Activated naive CD4-positive, alpha-beta T cell treated with anti-CD3 and anti-CD28 coated beads, Interleukin-2, amount 10 ng/mL, durations not matched to agents 7 days and 5 days (primary cell): ENCODE data around the gene SIGLEC10.
"Not testable (repeated sequence)": the region's sequence is repeated elsewhere in the genome, so short reads cannot be mapped to it uniquely, and the experiment has no call there.

Experiments used
- CTCF ChIA-PET: fragments of 350-600 bp; sonication (Branson Sonifier 250); formaldehyde crosslinking; loops from one replicate; lab custom pipeline; 2021; ENCODE audit warnings: antibody characterized with exemption; lab: Charles Lee
- DNase-seq: peaks from one replicate; pipeline ENCODE4 v3.0.0-alpha.2; 2020
- H3K27ac Mint-ChIP-seq: one replicate; pipeline ENCODE4 v1.8.0; 2021; ENCODE audit warnings: mild to moderate bottlenecking, moderate library complexity, mixed read lengths
- H3K27me3 Mint-ChIP-seq: one replicate; pipeline ENCODE4 v1.8.0; 2021; ENCODE audit warnings: mild to moderate bottlenecking, mixed read lengths
- H3K36me3 Mint-ChIP-seq: one replicate; pipeline ENCODE4 v1.8.0; 2021; ENCODE audit warnings: mixed read lengths
- H3K4me1 Mint-ChIP-seq: one replicate; pipeline ENCODE4 v1.8.0; 2021; ENCODE audit warnings: mixed read lengths
- H3K4me3 Mint-ChIP-seq: one replicate; pipeline ENCODE4 v1.8.0; 2021; ENCODE audit warnings: mild to moderate bottlenecking, moderate library complexity, mixed read lengths
- H3K9me3 Mint-ChIP-seq: one replicate; pipeline ENCODE4 v1.8.0; 2021; ENCODE audit warnings: mixed read lengths

The SIGLEC10 gene

DNA sequence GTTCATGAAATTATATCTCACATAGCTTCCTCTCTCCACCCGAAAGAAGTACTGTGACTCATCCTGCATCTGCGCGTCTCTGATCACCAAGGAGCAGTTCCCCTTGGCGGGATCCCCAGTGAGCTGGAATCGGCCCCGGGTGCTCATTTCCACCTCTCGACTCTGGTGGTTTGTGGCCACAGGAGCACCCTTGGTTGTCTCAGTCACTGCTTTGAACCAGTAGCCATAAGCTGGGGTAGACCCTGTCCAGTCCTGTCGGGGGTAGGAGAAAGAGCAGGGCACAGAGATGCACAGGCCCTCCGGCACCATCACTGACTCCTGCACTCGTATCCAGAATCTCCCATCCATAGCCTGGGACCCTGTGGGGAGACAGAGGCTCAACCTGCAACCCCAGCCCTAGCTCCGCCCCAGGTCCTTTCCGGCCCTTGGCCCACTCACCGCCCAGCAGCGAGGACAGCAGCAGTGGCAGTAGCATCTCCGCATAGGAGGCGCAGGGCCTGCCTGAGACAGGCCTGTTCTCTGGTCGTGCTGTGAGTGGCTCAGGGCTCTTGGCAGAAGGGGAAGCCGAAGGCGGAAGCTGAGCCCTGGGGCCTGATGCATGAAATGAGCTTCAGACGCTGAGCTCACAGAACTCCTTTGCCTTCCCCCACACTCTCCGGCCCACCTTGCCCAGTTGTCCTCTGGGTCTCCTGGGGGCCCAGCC is at the start of gene SIGLEC10:
Gene SIGLEC10, minus strand, starts transcription at position 536 of the 703 bp plus-strand sequence. Its CDS starts 61 bp downstream, at position 475.
- no peaks in the 10 kb centered on the region for H3K9me3 Mint-ChIP-seq
- H3K4me3 Mint-ChIP-seq: no peak within 1 kb of the TSS
- H3K27ac Mint-ChIP-seq: no peak within 1 kb of the TSS
- H3K27me3 Mint-ChIP-seq: peaks cover 61% of the 10 kb centered on the region
- DNase-seq: no peak
- H3K4me1 Mint-ChIP-seq: peaks cover 6% of the 10 kb centered on the region
- H3K36me3 Mint-ChIP-seq: no peaks in the 10 kb centered on the region
- CTCF ChIA-PET: interaction anchor here (0.7 to 2.9 kb wide), 9 partner anchors 9 to 263 kb away, joined by 3 to 11 read pairs (median 5); no protein-coding TSS in a partner anchor

DNA sequence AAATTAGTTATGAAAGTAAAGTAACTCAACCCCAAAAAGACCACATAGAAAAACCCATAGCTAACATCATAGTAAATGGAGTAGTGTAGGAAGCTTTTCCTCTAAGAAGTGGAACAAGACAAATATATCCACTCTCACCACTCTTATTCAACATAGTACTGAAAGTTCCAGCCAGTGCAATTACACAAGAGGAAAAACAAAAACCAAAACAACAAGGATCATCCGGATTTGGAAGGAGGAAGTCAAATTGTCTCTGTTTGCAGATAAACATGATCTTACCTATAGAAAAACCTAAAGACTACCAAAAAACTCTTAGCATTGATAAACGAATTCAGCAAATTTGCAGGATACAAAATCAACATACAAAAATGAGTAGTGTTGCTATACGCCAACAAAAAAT is 49.3 kb upstream of the SIGLEC10 start:
- H3K9me3 Mint-ChIP-seq: no peaks in the 10 kb centered on the region
- no peaks in the 10 kb centered on the region for H3K36me3 Mint-ChIP-seq
- H3K4me1 Mint-ChIP-seq: peaks cover 7% of the 10 kb centered on the region
- peaks cover 64% of the 10 kb centered on the region for H3K27me3 Mint-ChIP-seq
- no peak overlapping the region for H3K4me3 Mint-ChIP-seq
- CTCF ChIA-PET: no interaction called here
- DNase-seq: no peak
- no peak overlapping the region for H3K27ac Mint-ChIP-seq

DNA sequence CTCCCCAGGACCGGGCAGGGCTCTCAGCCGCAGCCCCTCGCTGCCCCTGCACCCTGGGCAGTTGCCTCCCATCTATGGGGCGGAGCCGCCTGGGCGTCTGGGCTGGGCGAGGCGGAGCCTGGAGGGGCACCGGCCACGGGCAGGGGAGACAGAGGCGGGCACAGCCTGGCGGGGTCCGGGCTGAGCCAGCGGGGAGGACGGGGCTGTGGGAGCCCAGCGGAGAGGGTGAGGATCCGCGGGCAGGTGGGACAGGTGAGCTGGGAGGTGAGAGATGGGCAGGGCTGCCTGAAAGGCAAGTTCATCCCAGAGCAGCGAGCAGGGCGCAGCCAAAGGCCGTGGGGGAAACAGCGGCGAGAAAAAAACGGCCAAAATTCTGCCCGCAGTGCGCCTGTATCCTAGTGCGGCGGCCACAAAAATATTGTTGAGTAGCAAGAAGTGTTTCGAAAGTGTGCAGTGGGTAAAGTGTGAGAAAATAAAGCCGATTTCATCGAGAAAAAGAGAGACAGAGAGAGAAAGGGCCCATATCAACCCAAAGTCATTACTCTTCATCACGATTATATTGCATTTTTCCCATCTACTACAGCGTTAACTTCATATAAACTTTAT is 46.6 kb upstream of the SIGLEC10 start:
- DNase-seq, H3K4me1 Mint-ChIP-seq, H3K4me3 Mint-ChIP-seq, H3K9me3 Mint-ChIP-seq, H3K36me3 Mint-ChIP-seq, H3K27ac Mint-ChIP-seq, CTCF ChIA-PET: not testable (repeated sequence)
- peaks cover 75% of the 10 kb centered on the region for H3K27me3 Mint-ChIP-seq

DNA sequence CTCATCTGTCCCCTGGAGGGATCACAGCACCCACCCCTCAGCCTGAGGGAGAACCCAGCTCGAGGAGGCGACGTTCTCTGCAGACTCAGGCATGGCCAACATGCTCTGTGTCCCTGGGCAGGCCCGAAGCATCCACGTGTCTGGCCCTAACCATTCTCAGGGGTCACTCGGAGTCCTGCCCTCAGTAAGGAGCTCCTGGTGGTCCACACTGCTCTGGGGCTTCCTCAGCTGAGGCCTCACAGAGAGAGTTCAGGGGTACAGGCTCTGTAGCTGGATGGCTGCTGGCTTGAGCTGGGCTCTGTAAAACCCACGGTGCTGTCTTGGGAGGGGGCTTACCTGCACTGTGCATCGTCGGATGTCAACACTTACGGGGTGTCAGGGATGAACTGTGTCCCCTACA is 45.2 kb upstream of the SIGLEC10 start:
- peaks cover 73% of the 10 kb centered on the region for H3K27me3 Mint-ChIP-seq
- DNase-seq: no peak
- H3K4me1 Mint-ChIP-seq: peaks cover 3% of the 10 kb centered on the region
- no peaks in the 10 kb centered on the region for H3K9me3 Mint-ChIP-seq
- no peak overlapping the region for H3K4me3 Mint-ChIP-seq
- no peaks in the 10 kb centered on the region for H3K36me3 Mint-ChIP-seq
- CTCF ChIA-PET: interaction anchor here (0.8 to 1.0 kb wide), 2 partner anchors 9 to 11 kb away, joined by 3 to 6 read pairs; no protein-coding TSS in a partner anchor
- H3K27ac Mint-ChIP-seq: no peak overlapping the region

GRCh38 chr19:51462276-51462675 is 44.8 kb upstream of the SIGLEC10 start:
- H3K27me3 Mint-ChIP-seq: peaks cover 72% of the 10 kb centered on the region
- no peaks in the 10 kb centered on the region for H3K9me3 Mint-ChIP-seq
- no peak for DNase-seq
- CTCF ChIA-PET: interaction anchor here (0.8 to 1.0 kb wide), 2 partner anchors 9 to 20 kb away, joined by 3 read pairs; no protein-coding TSS in a partner anchor
- H3K27ac Mint-ChIP-seq: no peak overlapping the region
- H3K4me3 Mint-ChIP-seq: no peak overlapping the region
- H3K4me1 Mint-ChIP-seq: no peaks in the 10 kb centered on the region
- H3K36me3 Mint-ChIP-seq: no peaks in the 10 kb centered on the region

GRCh38 chr19:51461723-51462161 is 44.3 kb upstream of the SIGLEC10 start:
- Mint-ChIP-seq H3K4me1 (no peaks in the 10 kb centered on the region), H3K27me3 (peaks cover 68% of the 10 kb centered on the region), H3K9me3 (no peaks in the 10 kb centered on the region), H3K4me3 (no peak overlapping the region), H3K36me3 (no peaks in the 10 kb centered on the region), H3K27ac (no peak overlapping the region)
- no peak for DNase-seq
- CTCF ChIA-PET: interaction anchor here (1.0 kb wide), 1 partner anchor 20 kb away, joined by 3 read pairs; no protein-coding TSS in a partner anchor

DNA sequence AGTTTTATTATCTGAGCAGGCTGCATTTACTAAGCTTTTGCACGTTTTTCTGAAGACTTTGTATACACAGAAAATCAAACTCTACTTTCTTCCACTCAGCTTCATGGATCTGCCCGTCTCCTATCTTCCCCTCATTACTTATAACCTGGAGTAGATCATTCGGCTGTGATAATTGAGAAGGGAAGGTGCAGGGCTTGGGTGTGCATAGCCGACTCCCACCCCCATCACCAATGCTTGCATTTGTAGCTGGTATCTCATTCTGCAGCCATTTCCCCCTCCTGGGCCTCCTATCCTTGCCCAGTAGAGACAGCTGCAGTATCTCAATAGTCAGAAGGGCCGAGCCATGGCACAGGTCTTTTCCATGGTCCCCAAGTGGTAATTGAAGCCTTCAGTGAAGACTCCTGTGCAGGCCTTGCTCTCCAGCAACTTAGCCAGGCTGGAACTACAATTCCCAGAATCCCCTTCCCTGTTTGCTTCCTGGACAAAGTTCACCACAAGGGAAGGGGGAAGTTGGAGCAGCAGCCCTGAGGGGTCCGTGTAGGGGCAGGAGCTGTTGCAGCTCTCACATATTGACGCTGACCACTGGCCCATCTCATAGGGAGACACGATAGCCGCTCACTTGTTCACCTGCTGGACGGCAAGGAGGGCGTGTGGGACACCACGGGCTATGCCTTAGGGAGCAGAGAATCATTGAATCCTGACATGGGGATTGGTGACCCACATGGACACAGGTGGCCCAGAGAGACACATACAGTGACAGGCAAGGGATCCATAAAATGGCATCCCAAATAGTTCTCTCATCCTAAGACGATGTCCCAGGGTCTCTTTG is 42.9 kb upstream of the SIGLEC10 start:
- Mint-ChIP-seq H3K4me1 (no peaks in the 10 kb centered on the region), H3K9me3 (no peaks in the 10 kb centered on the region), H3K36me3 (no peaks in the 10 kb centered on the region), H3K4me3 (no peak overlapping the region), H3K27me3 (peaks cover 58% of the 10 kb centered on the region), H3K27ac (no peak overlapping the region)
- CTCF ChIA-PET: interaction anchor here (1.4 kb wide), 1 partner anchor 13 kb away, joined by 4 read pairs; no protein-coding TSS in a partner anchor
- DNase-seq: no peak

DNA sequence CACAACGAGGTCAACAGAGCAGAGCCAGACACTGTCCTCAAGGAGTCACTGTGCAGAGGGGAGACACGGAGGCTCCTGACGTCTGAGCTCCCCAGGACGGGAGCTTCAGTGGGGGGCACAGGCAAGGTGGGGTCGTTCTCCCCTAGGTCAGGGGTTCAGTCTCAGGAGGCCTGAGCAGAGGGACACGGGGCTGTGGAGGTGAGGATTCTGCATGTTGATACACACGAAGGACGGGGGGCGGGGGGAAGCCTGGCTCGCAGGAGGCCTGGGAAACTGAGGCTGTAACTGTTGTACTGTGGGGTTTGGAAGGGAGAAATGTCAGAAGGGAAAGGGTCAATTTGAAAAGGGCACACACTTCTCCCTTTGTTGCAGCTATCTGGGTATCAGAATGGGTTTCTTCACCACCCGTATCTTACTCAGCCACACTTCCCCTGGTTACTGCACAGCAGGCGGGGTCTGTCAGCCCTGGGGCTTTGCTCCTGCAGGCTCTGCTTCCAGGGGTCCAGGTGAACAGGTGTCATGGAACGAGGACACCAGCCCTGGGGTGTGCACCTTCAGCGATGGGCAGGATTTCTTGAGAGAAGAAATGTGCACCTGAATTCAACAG is 41.6 kb upstream of the SIGLEC10 start:
- DNase-seq: no peak
- H3K9me3 Mint-ChIP-seq: no peaks in the 10 kb centered on the region
- H3K4me1 Mint-ChIP-seq: no peaks in the 10 kb centered on the region
- H3K4me3 Mint-ChIP-seq: no peak overlapping the region
- H3K27ac Mint-ChIP-seq: no peak overlapping the region
- H3K27me3 Mint-ChIP-seq: peaks cover 54% of the 10 kb centered on the region
- CTCF ChIA-PET: no interaction called here
- H3K36me3 Mint-ChIP-seq: no peaks in the 10 kb centered on the region

DNA sequence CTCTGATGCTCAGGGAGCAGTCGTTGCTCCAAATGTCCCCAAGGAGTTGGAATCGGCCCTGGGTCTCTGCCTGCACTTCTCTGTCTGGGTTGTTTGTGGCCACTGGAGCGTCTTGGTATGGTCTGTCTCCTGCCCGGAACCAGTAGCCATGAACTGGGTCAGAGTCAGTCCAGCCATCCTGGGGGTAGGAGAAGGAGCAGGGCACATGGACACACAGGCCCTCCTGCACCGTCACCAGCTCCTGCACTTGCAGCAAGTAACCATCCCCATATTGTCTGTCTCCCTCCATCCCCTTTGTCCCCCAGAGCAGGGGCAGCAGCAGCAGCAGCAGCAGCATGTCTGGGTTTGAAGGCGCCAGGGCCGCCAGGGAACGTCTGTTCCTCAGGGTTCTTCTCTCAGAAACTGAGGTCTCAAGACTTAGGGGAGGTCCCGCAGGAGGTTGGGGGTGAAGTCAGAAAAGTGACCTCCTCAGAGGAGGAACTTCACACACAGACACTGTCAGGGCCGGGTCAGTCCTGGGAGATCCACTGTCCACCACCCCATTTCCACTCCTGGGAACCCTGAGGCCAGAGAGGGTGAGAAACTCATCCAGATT is 40.7 kb upstream of the SIGLEC10 start, which contains the start of gene SIGLEC8:
Gene SIGLEC8, minus strand, starts transcription at position 404 of the 595 bp plus-strand sequence. Its CDS starts 67 bp downstream, at position 337.
- Mint-ChIP-seq H3K36me3 (no peaks in the 10 kb centered on the region), H3K27ac (no peak within 1 kb of the TSS), H3K4me1 (no peaks in the 10 kb centered on the region), H3K27me3 (peaks cover 51% of the 10 kb centered on the region), H3K9me3 (no peaks in the 10 kb centered on the region), H3K4me3 (no peak within 1 kb of the TSS)
- CTCF ChIA-PET: interaction anchor here (1.6 kb wide), 1 partner anchor 9 kb away, joined by 3 read pairs; no protein-coding TSS in a partner anchor
- no peak for DNase-seq

- Mint-ChIP-seq H3K4me1 (no peaks in the 10 kb centered on the region), H3K27me3 (peaks cover 46% of the 10 kb centered on the region), H3K4me3 (no peak overlapping the region), H3K36me3 (no peaks in the 10 kb centered on the region), H3K9me3 (no peaks in the 10 kb centered on the region), H3K27ac (no peak overlapping the region)
- CTCF ChIA-PET: interaction anchor here (1.6 kb wide), 1 partner anchor 8 kb away, joined by 3 read pairs; no protein-coding TSS in a partner anchor
- DNase-seq: no peak
Measured at GRCh38 chr19:51457351-51458013, 40.0 kb upstream of the SIGLEC10 start.

GRCh38 chr19:51456541-51457290 is 39.3 kb upstream of the SIGLEC10 start:
- CTCF ChIA-PET: interaction anchor here (1.6 kb wide), 1 partner anchor 8 kb away, joined by 3 read pairs; no protein-coding TSS in a partner anchor
- no peak for DNase-seq
- no peaks in the 10 kb centered on the region for H3K36me3 Mint-ChIP-seq
- H3K27me3 Mint-ChIP-seq: peaks cover 41% of the 10 kb centered on the region
- no peak overlapping the region for H3K27ac Mint-ChIP-seq
- H3K4me1 Mint-ChIP-seq: no peaks in the 10 kb centered on the region
- no peak overlapping the region for H3K4me3 Mint-ChIP-seq
- H3K9me3 Mint-ChIP-seq: no peaks in the 10 kb centered on the region

DNA sequence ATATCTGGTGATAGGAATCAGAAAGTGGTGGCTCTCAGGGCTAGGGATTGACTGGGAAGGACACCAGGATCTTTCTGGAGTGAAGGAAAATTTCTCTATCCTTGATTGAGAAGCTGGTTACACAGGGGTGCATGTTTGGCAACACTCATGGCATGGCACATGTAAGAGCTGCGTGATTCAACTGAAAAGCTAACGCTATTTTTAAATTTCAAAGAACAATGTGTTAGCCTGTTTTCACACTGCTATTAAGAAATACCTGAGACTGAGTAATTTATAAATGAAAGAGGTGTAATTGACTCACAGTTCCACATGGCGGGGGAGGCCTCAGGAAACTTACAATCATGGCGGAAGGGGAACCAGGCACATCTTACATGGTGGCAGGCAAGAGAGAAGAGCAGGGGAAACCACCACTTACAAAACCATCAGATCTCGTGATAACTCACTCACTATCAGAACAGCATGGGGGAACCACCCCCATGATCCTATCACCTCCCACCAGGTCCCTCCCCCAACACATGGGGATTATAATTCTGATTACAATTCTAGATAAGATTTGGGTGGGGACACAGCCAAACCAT is 33.4 kb upstream of the SIGLEC10 start:
- Mint-ChIP-seq H3K4me3 (no peak overlapping the region), H3K4me1 (peaks cover 25% of the 10 kb centered on the region), H3K27ac (no peak overlapping the region), H3K9me3 (peaks cover 20% of the 10 kb centered on the region), H3K27me3 (peaks cover 28% of the 10 kb centered on the region), H3K36me3 (peaks cover 7% of the 10 kb centered on the region)
- DNase-seq: no peak
- CTCF ChIA-PET: interaction anchor here (0.8 kb wide), 1 partner anchor 191 kb away, joined by 3 read pairs; no protein-coding TSS in a partner anchor
